NB4 (cell line): ENCODE measurements around the gene SLC25A43.

ENCODE experiments used
- DNase-seq: peaks from one replicate; pipeline ENCODE4 v3.0.0; 2010; ENCODE audit warnings: low read depth
- H3K4me3 ChIP-seq: one replicate; pipeline ENCODE4 v1.5.1; 2011; ENCODE audit warnings: mild to moderate bottlenecking, low read depth, low read length, moderate library complexity
- CTCF ChIP-seq: IDR thresholded peaks from one replicate; pipeline ENCODE4 v1.5.1; 2012; ENCODE audit warnings: low read depth, low read length
- MAX ChIP-seq: IDR thresholded peaks from 2 replicates; pipeline ENCODE4 v1.6.1; 2011; ENCODE audit warnings: low read depth, low read length
- MYC ChIP-seq: IDR thresholded peaks from 2 replicates; pipeline ENCODE4 v1.6.1; 2011; ENCODE audit warnings: low read depth, low read length
- POLR2A ChIP-seq: IDR thresholded peaks from 2 replicates; pipeline ENCODE4 v1.6.1; 2011; ENCODE audit warnings: mild to moderate bottlenecking; ENCODE audit not compliant: insufficient read length; ENCODE audit errors: extremely low read depth

The SLC25A43 gene

GRCh38 chrX:119389871-119390501 lies 9.2 kb upstream of the SLC25A43 start:
- TF ChIP-seq MYC, result no peak
- no peak overlapping the region for H3K4me3 ChIP-seq
- DNase-seq, result no peak

- TF ChIP-seq POLR2A (no peak), CTCF (peak; percentile 36)
- no peak overlapping the region for H3K4me3 ChIP-seq
- DNase-seq, result peak; percentile 46
Observed at GRCh38 chrX:119391279-119391678, 7.9 kb upstream of the SLC25A43 start.

GRCh38 chrX:119393144-119393543 lies 6.0 kb upstream of the SLC25A43 start:
- no peak for DNase-seq
- no peak for TF ChIP-seq MAX
- TF ChIP-seq MYC, result no peak
- no peak for TF ChIP-seq POLR2A
- no peak for TF ChIP-seq CTCF
- H3K4me3 ChIP-seq, result no peak overlapping the region

- DNase-seq, result no peak
- peak overlapping the region; percentile 59 for H3K4me3 ChIP-seq
- TF ChIP-seq MAX (no peak), POLR2A (no peak), MYC (no peak), CTCF (no peak)
Observed at GRCh38 chrX:119398587-119398973, 556 bp upstream of the SLC25A43 start.

GRCh38 chrX:119399772-119400101 lies 601 bp downstream of the SLC25A43 start:
- peak overlapping the region; percentile 73 for H3K4me3 ChIP-seq
- no peak for DNase-seq
- TF ChIP-seq POLR2A, result no peak
- TF ChIP-seq MAX, result no peak
- TF ChIP-seq CTCF, result no peak
- TF ChIP-seq MYC, result no peak

- TF ChIP-seq POLR2A (no peak), CTCF (no peak), MYC (no peak), MAX (no peak)
- DNase-seq, result no peak
- H3K4me3 ChIP-seq, result no peak overlapping the region
Observed at GRCh38 chrX:119401569-119401968, 2.4 kb downstream of the SLC25A43 start.
